HG02610 (cell line): ENCODE results near the gene ARHGAP26.
"Not testable (repeated sequence)": the region's sequence is repeated elsewhere in the genome, so short reads cannot be mapped to it uniquely, and the experiment has no call there.

Source experiments
- ATAC-seq: cut with Tn5 transposase; IDR thresholded peaks from one replicate; pipeline ENCODE4 v1.9.1; 2021; ENCODE audit warnings: mild to moderate bottlenecking, moderate library complexity; ENCODE audit not compliant: unreplicated experiment

ARHGAP26 gene

DNA sequence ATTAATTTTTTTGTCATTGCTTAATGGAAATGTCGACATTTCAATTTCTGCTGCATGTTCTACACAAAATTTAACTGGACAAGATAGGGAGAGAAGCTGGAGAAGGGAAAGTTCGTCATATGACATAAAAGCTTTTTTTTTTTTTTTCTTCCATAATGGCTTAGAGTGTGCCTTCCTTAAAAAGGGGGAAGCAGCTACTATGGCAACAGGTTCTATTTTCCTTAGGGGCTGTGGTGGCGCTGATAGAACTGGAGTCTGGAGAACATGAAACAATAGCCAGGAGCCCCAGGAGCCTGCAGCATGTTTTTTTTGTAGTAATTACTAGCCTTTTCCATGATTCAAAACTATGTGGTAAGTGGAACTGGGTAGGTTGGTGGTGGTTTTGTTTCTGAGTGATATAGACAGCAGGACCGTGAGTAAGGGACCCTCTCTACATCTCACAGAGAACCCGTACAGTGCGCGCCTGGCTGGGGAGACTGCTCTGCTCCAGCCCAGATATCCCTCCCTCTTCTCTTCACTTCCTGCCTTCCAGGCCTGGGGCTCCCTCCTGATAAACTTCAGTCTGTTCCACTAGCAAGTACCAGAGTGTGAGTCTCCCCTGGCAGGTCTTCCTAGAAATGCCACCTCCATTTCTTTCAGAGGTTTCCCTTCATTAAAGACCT, 331.7 kb downstream of the ARHGAP26 start:
- ATAC-seq: no peak

DNA sequence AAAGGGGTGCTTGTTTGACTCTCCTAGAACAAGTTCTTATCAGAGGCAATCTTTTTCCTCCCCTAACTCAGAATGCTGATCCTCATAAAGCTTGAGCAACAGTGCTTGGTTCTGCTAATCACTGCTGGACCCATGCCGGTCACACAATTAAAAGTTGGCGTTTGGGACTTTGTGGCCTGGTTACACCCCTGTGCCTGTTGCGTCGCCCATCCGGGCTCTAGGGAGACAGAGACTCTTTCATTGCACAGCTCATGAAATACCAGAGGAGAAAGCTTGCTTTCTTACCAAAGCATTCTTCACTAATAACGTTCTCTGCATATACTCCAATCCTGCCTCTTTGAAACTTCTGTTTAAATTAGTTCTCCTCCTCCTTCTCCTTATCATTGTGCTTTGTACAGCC, 332.2 kb downstream of the ARHGAP26 start:
- ATAC-seq: no peak

DNA sequence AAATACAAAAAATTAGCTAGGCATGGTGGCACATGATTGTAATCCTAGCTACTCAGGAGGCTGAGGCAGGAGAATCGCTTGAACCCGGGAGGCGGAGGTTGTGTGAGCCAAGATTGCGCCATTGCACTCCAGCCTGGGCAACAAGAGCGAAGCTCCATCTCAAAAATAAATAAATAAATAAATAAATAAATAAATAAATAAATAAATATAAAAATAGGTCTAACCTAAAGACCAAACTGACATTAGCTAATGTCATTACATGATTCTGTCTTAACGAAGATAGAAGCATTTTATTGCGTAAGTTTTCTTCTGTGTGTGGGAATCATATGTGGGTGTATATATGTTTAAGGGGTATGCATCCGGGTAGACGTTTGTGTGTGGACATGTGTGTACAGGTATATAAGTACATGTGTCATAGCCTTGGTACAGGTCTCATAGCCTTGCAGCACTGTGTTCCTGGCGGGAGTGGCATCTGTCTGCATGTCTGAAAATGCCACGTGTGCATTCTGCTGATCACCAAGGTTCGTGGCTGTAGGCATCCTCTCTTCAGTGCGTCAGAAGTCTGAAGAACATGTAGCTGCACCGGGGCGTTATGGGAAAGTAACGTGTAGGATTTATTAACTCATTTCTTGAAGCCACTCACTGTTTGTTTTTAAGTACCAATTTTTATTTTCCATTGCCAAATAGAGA, 335.2 kb downstream of the ARHGAP26 start:
- ATAC-seq: no peak

- no peak for ATAC-seq
These were observed 336.0 kb downstream of the ARHGAP26 start for GRCh38 chr5:143106174-143106573.

DNA sequence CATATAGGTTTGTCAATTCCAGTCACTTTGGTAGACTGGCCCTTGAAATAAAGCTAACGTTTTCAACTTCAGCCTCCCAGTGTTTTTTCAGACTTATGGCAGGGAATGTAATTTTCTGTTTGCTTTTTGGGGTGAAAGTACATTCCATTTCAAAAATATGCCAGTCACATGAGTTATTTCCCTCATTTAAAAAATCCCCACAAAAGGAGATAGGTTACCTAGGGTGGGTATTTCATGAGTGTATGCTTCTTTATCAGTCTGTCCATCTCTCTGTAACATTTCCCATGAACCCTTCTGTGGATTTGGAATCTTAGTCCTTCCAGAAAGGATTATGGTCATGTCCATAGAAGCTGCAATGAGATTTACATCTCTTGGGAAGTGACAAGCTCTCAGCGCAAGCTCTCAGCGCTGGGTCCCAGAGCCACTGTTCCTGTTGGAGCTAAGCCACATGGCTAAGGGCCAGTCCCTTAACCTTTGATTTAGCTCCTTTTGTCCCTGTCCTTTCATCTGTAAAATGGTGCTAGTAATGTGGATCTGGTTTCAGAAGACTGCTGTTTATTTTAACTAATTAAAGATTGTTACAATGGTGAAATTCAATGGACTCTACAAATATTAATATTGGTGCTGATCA, 338.4 kb downstream of the ARHGAP26 start:
- ATAC-seq: no peak

- ATAC-seq: no peak
These were observed 340.4 kb downstream of the ARHGAP26 start for GRCh38 chr5:143110591-143110990.

DNA sequence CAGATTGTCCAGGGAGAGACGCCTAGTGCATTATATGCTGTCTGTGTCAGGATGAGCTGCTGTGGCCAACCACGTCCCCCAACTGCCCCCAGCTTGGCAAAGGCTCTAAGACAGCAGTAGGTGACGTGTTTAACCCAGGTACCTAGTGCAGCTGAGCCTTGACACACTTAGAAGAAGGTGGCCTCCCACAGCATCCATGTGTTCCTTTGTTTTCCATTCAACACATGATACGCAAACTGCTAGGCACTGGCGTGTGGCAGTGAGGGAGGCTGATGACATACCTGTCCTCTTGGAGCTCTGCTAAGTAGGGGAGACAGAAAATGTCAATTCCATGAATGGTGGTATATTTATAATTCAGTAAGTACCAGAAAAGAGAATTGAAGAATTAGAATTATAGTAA, 341.6 kb downstream of the ARHGAP26 start:
- ATAC-seq: no peak

DNA sequence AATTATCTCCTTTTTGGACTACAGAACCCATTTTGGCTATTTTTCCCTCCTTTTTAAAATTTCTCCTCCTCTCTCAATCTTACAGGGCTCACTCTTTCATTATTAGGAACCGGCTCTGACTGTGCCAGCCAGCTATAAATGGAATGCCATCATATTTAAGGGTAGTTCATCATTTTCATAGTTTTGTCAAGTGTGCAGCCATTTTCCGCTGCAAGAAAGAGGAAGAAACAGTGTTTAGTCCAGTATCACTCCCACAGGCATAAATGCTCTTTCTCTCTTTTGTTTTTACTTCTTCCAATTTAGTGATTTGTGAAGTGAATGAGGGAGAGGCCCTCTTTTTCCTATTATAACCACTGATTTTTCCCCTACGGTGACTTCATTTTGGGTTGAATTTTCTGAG, 343.3 kb downstream of the ARHGAP26 start:
- ATAC-seq: no peak

- ATAC-seq: no peak
These were observed 344.3 kb downstream of the ARHGAP26 start for GRCh38 chr5:143114481-143114880.

DNA sequence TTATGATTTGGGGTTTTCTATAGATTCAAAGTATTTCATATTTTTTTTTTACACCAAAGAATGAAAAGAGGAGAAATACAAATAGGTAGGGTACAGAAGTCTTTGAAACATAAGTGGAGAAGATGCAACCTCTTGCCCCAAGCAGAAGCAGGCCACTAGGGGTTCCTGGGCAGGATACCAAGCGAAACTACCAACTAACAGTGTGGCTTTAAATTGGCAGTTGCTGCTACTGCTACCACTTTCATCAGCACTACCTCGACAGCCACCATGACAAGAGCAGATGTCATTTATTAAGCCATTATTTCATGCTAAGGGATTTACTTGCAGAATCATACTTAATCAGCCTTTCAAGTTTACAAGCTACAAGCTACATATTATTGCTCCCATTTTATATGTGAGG, 345.2 kb downstream of the ARHGAP26 start:
- no peak for ATAC-seq

GRCh38 chr5:143116814-143117213, 346.6 kb downstream of the ARHGAP26 start:
- ATAC-seq: no peak

DNA sequence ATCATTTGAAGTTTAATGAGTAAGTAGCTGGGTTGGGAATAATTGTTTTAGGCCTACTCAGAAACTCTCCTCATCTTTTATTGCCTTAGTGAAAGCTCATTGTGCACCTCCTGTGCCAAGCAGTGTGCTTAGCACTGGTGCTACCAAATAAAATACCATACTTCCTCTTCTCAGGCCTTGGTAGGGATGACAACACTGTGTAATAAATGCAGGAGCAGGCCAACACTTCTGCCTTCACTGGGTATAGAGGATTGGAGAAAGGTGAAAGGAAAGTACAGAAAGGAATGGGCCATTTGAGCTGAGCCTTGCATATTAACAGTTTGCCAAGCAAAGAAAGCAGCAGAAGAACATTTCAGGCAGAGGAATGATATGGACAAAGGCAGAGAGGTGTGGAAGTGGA, 347.6 kb downstream of the ARHGAP26 start:
- no peak for ATAC-seq

DNA sequence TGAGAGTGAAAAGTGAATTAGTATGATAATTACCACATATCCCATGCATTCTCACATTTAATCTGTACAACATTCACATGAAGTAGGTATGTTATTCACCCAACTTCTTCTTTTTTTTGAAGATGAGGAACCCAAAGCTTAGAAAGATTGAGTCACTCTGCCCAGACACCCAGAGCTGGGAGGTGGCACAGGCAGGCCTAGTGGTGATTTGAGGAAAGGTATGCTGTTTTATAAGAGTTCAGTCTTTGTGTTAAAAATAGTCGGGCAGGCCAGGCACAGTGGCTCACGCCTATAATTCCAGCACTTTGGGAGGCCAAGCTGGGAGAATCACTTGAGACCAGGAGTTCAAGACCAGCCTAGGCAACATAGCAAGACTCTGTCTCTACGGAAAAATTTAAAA, 348.0 kb downstream of the ARHGAP26 start:
- ATAC-seq: no peak

- not testable (repeated sequence) for ATAC-seq
These were observed 348.6 kb downstream of the ARHGAP26 start for GRCh38 chr5:143118818-143119217.

DNA sequence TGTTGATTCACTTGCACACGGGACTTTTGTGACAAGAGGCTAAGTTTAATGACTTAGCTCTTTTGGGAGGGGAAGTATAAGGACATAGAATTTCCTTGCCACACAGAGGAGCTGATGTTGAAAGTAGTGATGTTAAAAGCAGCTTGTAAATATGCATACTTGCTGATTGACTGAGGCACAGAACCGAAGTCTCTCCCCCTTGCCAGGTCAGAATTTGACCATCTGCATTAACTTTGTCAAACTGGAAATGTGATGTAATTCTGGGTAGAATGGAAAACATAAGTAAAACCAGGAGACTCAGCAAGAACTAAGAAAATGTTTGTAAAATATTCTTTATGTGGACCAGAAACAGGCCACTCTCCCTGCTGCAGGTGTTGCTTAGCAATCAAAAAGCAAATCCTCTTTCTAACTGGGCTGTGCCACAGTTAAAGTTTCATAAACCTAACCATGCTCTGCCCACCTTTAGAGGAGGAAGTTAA, 349.2 kb downstream of the ARHGAP26 start:
- no peak for ATAC-seq

DNA sequence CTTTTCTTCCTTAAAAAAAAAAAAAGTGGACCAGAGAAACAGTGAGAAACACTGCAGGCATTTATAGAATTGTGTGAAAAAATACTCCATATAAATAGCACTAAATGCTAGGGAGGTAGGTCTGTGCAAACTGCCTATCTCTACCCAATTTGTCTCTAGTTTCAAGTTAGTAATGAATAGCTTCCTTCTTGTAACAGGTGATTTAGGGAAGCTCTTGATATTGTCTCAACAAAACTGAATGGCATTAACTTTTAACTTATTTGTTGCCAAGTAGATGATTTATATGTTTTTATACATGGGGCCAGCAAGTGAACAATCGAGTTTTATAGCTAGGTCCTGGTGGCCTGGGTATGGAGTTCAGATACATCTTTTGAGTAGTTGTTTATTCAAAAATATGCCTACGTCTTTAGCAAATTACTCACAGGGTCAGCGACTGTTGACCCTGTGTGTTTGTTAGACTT, 349.7 kb downstream of the ARHGAP26 start:
- ATAC-seq: no peak

DNA sequence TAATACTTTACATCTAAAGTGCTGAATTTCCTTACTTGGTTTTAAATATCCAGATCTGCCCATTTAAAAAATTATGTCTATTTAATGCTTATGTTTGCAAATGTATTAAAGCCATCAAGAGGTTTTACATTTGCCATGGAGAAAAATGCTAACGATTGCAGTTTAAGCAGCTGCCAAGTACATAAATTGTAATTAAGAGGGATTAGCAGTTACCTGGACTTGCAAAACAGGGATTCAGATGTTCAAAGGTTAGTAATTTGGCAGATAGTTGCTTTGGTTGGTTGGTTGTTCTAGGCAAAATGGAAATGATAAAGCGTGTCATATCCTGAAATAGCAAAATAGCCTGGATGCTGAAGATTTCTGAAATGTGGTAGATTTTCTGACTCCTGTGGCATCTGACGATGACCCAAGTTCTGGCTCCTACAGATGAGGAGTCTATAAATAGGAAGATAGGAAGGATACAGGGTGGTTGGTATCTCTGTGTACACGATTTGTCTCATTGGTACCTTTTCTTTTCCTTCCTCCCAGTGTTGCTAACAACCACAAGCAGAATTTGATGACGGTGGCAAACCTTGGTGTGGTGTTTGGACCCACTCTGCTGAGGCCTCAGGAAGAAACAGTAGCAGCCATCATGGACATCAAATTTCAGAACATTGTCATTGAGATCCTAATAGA, 350.4 kb downstream of the ARHGAP26 start:
- ATAC-seq: no peak

- ATAC-seq: no peak
These were observed 350.9 kb downstream of the ARHGAP26 start for GRCh38 chr5:143121135-143121475.

DNA sequence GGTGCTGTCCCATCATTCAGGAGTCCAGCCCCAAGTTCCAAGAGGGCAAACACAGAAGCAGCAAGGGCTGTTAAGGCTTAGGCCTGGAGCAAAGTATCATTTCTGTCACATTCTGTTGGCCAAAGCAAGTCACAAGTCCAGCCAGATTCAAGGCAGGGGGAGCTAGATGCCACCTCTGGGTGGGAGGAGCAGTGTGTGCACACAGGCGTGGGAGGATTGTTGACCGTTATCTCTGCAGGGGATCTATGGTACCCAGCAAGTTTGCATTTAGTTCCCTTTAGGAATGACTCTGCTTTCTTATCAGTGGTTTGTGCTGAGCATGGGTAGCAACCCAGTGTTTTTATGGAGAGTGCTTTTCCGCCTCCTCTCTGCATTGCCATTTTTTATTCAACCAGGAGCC, 354.4 kb downstream of the ARHGAP26 start:
- ATAC-seq: peak; percentile 68

DNA sequence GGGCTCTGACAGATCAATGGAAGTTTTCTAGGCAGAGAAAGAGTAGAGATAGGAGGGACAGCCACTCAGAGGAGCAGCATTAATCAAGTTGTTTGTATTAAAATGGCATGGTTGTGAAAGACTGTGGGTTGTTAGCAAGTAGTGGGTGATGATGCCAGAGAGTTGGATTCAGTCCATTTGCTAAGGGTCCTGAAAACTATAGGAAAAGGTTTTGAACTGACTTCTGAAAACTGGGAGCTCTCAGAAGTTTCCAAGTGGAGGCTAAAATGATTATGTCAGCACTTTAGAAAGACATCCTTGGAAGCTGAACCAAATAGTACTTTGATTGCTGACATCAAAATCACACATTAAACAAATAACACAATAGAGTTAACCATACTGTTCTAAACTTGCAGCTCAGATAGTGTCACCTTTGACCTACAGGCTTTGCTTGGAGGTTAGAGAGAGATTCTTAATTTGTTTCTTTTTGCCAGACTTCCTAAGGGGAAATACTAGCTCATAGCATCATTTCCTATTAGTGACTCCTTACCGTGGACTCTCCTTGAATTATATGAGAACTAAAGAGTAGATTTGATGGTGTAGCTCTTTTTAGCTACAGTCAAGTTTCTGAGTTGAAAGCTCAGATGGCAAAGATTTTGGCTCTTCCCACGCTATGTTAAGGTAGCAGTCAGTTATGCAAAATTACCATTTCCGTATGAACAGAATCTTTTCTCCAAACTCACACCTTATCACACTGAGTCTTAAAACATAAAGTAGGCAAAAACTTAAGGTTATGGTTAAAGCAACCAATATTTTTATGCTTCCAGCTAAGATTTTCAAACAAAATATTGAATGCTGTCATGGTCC, 356.2 kb downstream of the ARHGAP26 start:
- ATAC-seq: no peak
